ENCODE measurements around the gene FN1. TPM values are rescaled to one million over a fixed set of nuclear protein-coding genes. Genes with fewer than 3 reads are reported as not detected.

The FN1 gene
- total RNA-seq, 1 donor from 2014 or later = 52.0 TPM

DNA sequence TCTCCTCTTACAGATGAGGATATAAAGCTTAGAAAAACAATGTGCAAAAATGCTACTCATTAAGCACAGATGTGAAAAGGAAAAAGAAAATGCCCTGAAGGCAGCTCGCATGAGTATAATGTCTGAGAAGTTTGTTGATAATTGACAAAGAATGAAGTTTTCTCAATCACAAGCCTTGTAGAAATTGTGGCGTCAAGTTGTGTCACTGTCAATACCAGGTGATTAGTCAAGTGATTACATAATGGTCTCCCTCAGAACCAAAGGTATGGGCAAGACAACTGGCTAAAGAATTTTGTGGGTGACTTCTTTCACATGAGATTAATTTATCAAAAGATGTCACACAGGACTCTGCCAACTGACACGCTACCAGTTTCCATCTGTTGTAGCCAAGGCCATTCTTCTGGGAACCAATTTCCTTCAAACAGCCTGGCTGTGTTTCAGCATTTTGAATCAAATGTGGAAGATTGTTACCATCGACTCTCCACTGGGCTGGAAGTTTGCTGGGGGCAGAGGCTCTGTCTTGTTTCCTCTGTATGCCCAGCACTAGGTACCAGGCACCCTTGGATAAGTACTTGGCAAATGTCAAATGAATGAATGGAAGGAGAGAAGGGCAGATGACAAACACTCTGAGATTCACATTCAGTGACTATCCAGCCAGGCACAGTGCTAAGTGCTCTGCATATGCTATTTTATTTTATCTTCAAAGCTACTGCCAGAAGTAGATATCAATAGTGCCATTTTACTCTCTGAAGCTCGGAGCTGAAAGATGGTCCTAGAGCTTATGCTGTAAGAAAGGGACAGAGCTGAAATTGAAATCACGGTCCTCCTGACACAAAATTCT, 5.9 kb upstream of the FN1 start:
- no peak overlapping the region for H2AFZ ChIP-seq (replicated peaks)
- TF ChIP-seq EZH2 (IDR thresholded peaks at IDR 0.05) (no peak), EZH2phosphoT487 (IDR thresholded peaks at IDR 0.05) (no peak)
- TF ChIP-seq, protein P1, sequence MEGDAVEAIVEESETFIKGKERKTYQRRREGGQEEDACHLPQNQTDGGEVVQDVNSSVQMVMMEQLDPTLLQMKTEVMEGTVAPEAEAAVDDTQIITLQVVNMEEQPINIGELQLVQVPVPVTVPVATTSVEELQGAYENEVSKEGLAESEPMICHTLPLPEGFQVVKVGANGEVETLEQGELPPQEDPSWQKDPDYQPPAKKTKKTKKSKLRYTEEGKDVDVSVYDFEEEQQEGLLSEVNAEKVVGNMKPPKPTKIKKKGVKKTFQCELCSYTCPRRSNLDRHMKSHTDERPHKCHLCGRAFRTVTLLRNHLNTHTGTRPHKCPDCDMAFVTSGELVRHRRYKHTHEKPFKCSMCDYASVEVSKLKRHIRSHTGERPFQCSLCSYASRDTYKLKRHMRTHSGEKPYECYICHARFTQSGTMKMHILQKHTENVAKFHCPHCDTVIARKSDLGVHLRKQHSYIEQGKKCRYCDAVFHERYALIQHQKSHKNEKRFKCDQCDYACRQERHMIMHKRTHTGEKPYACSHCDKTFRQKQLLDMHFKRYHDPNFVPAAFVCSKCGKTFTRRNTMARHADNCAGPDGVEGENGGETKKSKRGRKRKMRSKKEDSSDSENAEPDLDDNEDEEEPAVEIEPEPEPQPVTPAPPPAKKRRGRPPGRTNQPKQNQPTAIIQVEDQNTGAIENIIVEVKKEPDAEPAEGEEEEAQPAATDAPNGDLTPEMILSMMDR (IDR thresholded peaks at IDR 0.05) = no peak
- no peaks in the 10 kb centered on the region for H3K79me2 ChIP-seq (ENCODE audit: low read depth)

DNA sequence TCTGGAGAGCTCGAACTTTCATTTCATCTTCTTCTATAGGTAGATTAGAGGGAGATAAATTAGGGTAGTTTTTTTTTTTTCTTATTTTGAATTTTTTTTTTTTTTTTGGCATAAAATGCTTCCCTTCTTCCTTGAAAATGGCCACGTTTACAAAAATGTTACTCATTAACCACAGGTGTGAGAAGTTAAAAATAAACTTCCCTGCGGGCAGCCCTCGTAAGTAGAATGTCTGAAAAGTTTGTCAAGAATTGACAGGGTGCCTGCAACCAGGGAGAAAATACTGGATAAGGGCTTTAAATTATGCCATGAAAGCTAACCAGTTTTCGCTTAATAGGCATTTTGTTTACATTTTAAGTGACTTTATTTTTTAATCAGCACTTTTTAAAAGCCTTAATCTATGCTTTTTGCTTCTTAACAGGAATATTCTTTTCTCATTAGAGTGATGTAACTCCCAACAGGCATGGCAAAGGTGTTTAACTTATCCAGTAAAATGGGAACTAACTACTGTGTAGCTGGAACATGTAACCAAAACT, 4.2 kb upstream of the FN1 start:
- no peak overlapping the region for H3K4me2 ChIP-seq
- H3K27me3 Mint-ChIP-seq (ENCODE audit: insufficient read depth, low read depth) = no peaks in the 10 kb centered on the region
- DNase-seq (ENCODE audit: low spot score) = no peak
- H3K79me2 ChIP-seq (ENCODE audit: low read depth) = no peaks in the 10 kb centered on the region
- H3K27ac ChIP-seq = no peak overlapping the region
- no peak overlapping the region for H3K4me3 ChIP-seq
- no peaks in the 10 kb centered on the region for H3K9me3 Mint-ChIP-seq
- H3K27ac Mint-ChIP-seq = no peak overlapping the region
- H3K9ac ChIP-seq = no peak overlapping the region
- H3K27me3 ChIP-seq = peaks cover 2% of the 10 kb centered on the region
- peaks cover 12% of the 10 kb centered on the region for H3K4me1 ChIP-seq
- TF ChIP-seq EZH2phosphoT487 (IDR thresholded peaks at IDR 0.05) (no peak), EZH2 (IDR thresholded peaks at IDR 0.05) (no peak)
- TF ChIP-seq, protein P1 (IDR thresholded peaks at IDR 0.05) = no peak
- no peaks in the 10 kb centered on the region for H3K36me3 Mint-ChIP-seq
- no peaks in the 10 kb centered on the region for H4K20me1 ChIP-seq (ENCODE audit: low read depth)
- peaks cover 15% of the 10 kb centered on the region for H3F3A ChIP-seq (ENCODE audit: low read depth)
- H3K9me3 ChIP-seq (ENCODE audit: low read depth) = no peaks in the 10 kb centered on the region
- peaks cover 10% of the 10 kb centered on the region for H3K4me1 Mint-ChIP-seq
- H2AFZ ChIP-seq (replicated peaks) = no peak overlapping the region
- no peak overlapping the region for H3K4me3 Mint-ChIP-seq
- no peaks in the 10 kb centered on the region for H3K36me3 ChIP-seq

More for the DNA sequence above, 5.9 kb upstream of the FN1 start:
- Mint-ChIP-seq H3K4me1 (peaks cover 5% of the 10 kb centered on the region), H3K9me3 (no peaks in the 10 kb centered on the region), H3K27ac (no peak overlapping the region), H3K4me3 (no peak overlapping the region), H3K27me3 (ENCODE audit: insufficient read depth, low read depth) (no peaks in the 10 kb centered on the region), H3K36me3 (no peaks in the 10 kb centered on the region)
- no peak for DNase-seq (ENCODE audit: low spot score)
- Histone ChIP-seq H3K4me2 (no peak overlapping the region), H3K4me3 (no peak overlapping the region), H4K20me1 (ENCODE audit: low read depth) (no peaks in the 10 kb centered on the region), H3K36me3 (no peaks in the 10 kb centered on the region), H3K9ac (no peak overlapping the region), H3K4me1 (peaks cover 9% of the 10 kb centered on the region), H3K27ac (no peak overlapping the region), H3K9me3 (ENCODE audit: low read depth) (no peaks in the 10 kb centered on the region), H3K27me3 (no peaks in the 10 kb centered on the region), H3F3A (ENCODE audit: low read depth) (peaks cover 1% of the 10 kb centered on the region)

DNA sequence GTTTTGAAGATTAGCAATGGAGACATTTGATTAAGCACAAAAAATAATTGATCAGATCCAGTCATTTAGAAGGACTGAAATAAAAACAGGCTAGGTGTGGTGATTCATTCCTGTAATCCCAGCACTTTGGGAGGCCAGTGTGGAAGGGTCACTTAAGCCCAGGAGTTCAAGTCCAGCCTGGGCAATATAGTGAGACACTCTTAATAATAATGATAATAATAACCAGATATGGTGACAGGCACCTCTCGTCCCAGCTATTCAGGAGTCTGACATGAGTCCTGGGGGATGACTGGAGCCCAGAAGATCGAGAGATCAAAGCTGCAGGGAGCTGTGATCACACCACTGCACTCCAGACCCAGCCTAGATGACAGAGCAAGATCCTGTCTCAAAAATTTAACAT, 3.5 kb upstream of the FN1 start:
- TF ChIP-seq, protein P1 (IDR thresholded peaks at IDR 0.05) = no peak
- no peak for TF ChIP-seq EZH2 (IDR thresholded peaks at IDR 0.05)
- TF ChIP-seq EZH2phosphoT487 (IDR thresholded peaks at IDR 0.05) = no peak
- Histone ChIP-seq H3K9me3 (ENCODE audit: low read depth) (no peaks in the 10 kb centered on the region), H3K36me3 (no peaks in the 10 kb centered on the region), H3K9ac (no peak overlapping the region), H3K4me1 (peaks cover 16% of the 10 kb centered on the region), H3K27me3 (peaks cover 6% of the 10 kb centered on the region), H3K27ac (no peak overlapping the region), H4K20me1 (ENCODE audit: low read depth) (no peaks in the 10 kb centered on the region), H3K4me3 (no peak overlapping the region), H3F3A (ENCODE audit: low read depth) (peaks cover 17% of the 10 kb centered on the region), H3K79me2 (ENCODE audit: low read depth) (no peaks in the 10 kb centered on the region), H3K4me2 (no peak overlapping the region), H2AFZ (replicated peaks) (no peak overlapping the region)
- Mint-ChIP-seq H3K9me3 (no peaks in the 10 kb centered on the region), H3K36me3 (no peaks in the 10 kb centered on the region), H3K4me3 (no peak overlapping the region), H3K27ac (no peak overlapping the region), H3K27me3 (ENCODE audit: insufficient read depth, low read depth) (no peaks in the 10 kb centered on the region), H3K4me1 (peaks cover 16% of the 10 kb centered on the region)
- DNase-seq (ENCODE audit: low spot score) = no peak
